DND-41 (cell line): Measurements from ENCODE around the gene ZNF593.

Experiments
- ATAC-seq: fragments of 200-7000 bp; cut with Tn5 transposase; 3 replicates; pipeline ENCODE4 v1.9.1; 2021; ENCODE audit warnings: low read depth; ENCODE audit not compliant: insufficient read depth
- DNase-seq: peaks from one replicate; pipeline ENCODE4 v3.0.0-alpha.2; 2020
- H2AFZ ChIP-seq: 2 replicates; pipeline ENCODE4 v1.6.0; 2012; ENCODE audit warnings: low read depth, low read length
- H3K27ac ChIP-seq: 2 replicates; pipeline ENCODE4 v1.5.1; 2012; ENCODE audit warnings: low read length, inconsistent platforms
- H3K27me3 ChIP-seq: fragments of 200-600 bp; sonication (generic); 2 replicates; pipeline ENCODE4 v1.6.0; 2012; ENCODE audit warnings: low read length, mild to moderate bottlenecking, inconsistent platforms; ENCODE audit not compliant: insufficient read depth, poor library complexity
- H3K36me3 ChIP-seq: 2 replicates; pipeline ENCODE4 v1.5.1; 2012; ENCODE audit warnings: low read length, inconsistent platforms; ENCODE audit not compliant: insufficient read depth
- H3K4me1 ChIP-seq: 2 replicates; pipeline ENCODE4 v1.5.1; 2012; ENCODE audit warnings: mild to moderate bottlenecking, low read length; ENCODE audit not compliant: insufficient read depth
- H3K4me2 ChIP-seq: 2 replicates; pipeline ENCODE4 v1.6.0; 2012; ENCODE audit warnings: mild to moderate bottlenecking, moderate library complexity, low read length, inconsistent platforms; ENCODE audit not compliant: insufficient read depth
- H3K4me3 ChIP-seq, 2 experiments: fragments of 200-600 bp in 1 of 2; shearing (Covaris generic) in 1 of 2; 2 replicates each; pipeline ENCODE4 v1.5.1; 2012 to 2016; ENCODE audit warnings: inconsistent platforms in 2 of 2, low read length in 2 of 2, mild to moderate bottlenecking in 2 of 2, low read depth in 1 of 2, moderate library complexity in 1 of 2
- H3K79me2 ChIP-seq: 2 replicates; pipeline ENCODE4 v1.6.0; 2012; ENCODE audit warnings: low read length, inconsistent platforms; ENCODE audit not compliant: insufficient read depth
- H3K9ac ChIP-seq: 2 replicates; pipeline ENCODE4 v1.6.0; 2012; ENCODE audit warnings: low read depth, mild to moderate bottlenecking, inconsistent platforms, low read length, moderate library complexity
- H3K9me3 ChIP-seq: 2 replicates; pipeline ENCODE4 v1.5.1; 2012; ENCODE audit warnings: low read length, moderate library complexity, mild to moderate bottlenecking, inconsistent platforms; ENCODE audit not compliant: insufficient read depth, severe bottlenecking
- H4K20me1 ChIP-seq: 2 replicates; pipeline ENCODE4 v1.6.0; 2012; ENCODE audit warnings: low read length; ENCODE audit not compliant: insufficient read depth
- EZH2 ChIP-seq: IDR thresholded peaks from 3 replicates; pipeline ENCODE4 v1.6.1; 2012; ENCODE audit warnings: borderline replicate concordance, low read depth, mild to moderate bottlenecking, moderate library complexity, low read length, inconsistent platforms; ENCODE audit not compliant: severe bottlenecking
- TF ChIP-seq, protein P1 (sequence below): IDR thresholded peaks from 2 replicates; pipeline ENCODE4 v1.5.1; 2012; ENCODE audit warnings: borderline replicate concordance, low read length, moderate library complexity, mild to moderate bottlenecking; ENCODE audit not compliant: poor library complexity, severe bottlenecking; ENCODE audit errors: extremely low read depth

The ZNF593 gene

DNA sequence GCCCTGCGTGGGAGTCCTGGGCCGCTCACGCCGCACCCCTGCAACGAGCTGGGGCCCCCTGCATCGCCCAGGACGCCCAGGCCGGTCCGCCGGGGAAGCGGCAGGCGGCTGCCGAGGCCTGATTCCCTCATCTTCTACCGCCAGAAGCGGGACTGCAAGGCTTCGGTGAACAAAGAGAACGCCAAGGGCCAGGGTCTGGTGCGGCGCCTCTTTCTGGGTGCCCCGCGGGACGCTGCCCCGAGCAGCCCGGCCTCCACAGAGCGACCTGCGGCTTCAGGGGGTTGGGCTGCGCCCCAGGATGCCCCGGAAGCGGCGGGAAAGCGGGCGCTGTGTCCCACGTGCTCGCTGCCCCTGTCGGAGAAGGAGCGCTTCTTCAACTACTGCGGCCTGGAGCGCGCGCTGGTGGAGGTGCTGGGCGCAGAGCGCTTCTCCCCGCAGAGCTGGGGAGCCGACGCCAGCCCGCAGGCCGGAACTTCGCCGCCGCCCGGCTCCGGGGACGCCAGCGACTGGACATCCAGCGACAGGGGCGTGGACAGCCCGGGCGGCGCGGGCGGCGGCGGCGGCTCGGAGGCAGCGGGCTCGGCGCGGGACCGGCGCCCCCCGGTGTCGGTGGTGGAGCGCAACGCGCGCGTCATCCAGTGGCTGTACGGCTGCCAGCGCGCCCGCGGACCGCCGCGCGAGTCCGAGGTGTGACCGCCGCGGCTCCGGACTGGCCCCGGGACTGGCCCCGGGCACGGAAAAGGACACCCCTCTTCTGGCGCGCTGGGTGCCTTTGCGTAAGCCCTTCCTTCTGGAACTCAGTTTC, 8.1 kb upstream of the ZNF593 start:
- no peaks in the 10 kb centered on the region for H4K20me1 ChIP-seq
- H3K4me2 ChIP-seq, result no peak overlapping the region
- no peak overlapping the region for H3K27ac ChIP-seq
- no peak overlapping the region for H3K4me3 ChIP-seq
- no peaks in the 10 kb centered on the region for H3K9me3 ChIP-seq
- DNase-seq (no peak), ATAC-seq (no peak)
- H3K36me3 ChIP-seq, result no peaks in the 10 kb centered on the region
- H3K79me2 ChIP-seq, result no peaks in the 10 kb centered on the region
- TF ChIP-seq, protein P1, sequence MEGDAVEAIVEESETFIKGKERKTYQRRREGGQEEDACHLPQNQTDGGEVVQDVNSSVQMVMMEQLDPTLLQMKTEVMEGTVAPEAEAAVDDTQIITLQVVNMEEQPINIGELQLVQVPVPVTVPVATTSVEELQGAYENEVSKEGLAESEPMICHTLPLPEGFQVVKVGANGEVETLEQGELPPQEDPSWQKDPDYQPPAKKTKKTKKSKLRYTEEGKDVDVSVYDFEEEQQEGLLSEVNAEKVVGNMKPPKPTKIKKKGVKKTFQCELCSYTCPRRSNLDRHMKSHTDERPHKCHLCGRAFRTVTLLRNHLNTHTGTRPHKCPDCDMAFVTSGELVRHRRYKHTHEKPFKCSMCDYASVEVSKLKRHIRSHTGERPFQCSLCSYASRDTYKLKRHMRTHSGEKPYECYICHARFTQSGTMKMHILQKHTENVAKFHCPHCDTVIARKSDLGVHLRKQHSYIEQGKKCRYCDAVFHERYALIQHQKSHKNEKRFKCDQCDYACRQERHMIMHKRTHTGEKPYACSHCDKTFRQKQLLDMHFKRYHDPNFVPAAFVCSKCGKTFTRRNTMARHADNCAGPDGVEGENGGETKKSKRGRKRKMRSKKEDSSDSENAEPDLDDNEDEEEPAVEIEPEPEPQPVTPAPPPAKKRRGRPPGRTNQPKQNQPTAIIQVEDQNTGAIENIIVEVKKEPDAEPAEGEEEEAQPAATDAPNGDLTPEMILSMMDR, result no peak
- no peak for TF ChIP-seq EZH2
- H3K9ac ChIP-seq, result no peak overlapping the region
- H2AFZ ChIP-seq, result no peak overlapping the region
- H3K27me3 ChIP-seq, result peaks cover 39% of the 10 kb centered on the region
- H3K4me1 ChIP-seq, result peaks cover 9% of the 10 kb centered on the region

DNA sequence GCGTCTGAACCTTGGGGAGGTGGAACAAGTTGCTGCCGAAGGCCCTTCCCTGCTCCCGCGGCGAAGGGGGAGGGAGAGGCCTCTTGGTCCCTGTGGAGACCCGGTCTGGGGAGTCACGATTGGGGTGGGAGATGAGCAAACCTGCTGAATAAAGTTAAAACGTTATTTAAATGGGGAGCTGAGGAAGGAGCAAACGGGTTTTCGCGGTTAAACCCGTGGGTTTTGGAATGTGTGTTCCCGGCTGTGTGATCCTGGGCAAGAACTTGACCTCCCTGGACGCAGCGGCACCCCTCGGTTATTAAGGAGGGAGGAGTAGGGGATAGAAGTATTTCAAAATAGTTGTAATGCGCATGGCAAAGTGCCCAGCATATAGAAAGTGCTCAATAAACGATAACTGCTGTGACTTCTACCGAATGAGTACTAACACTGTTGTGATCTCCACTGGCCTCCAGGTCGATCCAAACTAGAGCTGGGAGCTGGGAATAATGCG, 7.4 kb upstream of the ZNF593 start:
- Histone ChIP-seq H2AFZ (no peak overlapping the region), H3K27ac (no peak overlapping the region), H3K4me2 (no peak overlapping the region), H3K79me2 (no peaks in the 10 kb centered on the region), H3K9me3 (no peaks in the 10 kb centered on the region), H3K27me3 (peaks cover 41% of the 10 kb centered on the region), H3K36me3 (no peaks in the 10 kb centered on the region), H4K20me1 (no peaks in the 10 kb centered on the region), H3K4me1 (peaks cover 5% of the 10 kb centered on the region), H3K9ac (no peak overlapping the region), H3K4me3 (no peak overlapping the region)
- DNase-seq (no peak), ATAC-seq (no peak)
- TF ChIP-seq, protein P1, result no peak
- TF ChIP-seq EZH2, result no peak

DNA sequence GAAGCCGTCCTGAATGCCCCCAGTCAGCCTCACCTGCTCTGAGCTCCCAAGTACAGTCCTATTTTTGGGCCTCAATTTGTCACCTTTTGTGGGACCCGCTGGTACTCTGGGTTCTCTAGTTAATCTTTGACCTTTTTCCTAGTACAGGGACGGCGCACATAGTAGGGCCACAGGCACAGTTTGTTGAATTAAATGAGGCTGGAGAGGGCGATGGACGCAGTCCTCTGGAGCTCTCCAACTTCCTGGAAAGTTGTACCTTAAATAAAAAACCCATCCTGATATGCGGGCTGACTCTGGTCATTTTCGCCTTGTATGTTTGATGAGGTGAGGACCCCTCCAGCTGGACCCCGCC, 6.0 kb upstream of the ZNF593 start:
- no peaks in the 10 kb centered on the region for H3K79me2 ChIP-seq
- TF ChIP-seq, protein P1, result no peak
- TF ChIP-seq EZH2, result no peak
- DNase-seq, result no peak
- peak overlapping the region; percentile 26; the same call in 1 of the 2 replicates for H3K9ac ChIP-seq
- peak overlapping the region; percentile 62 for H3K4me2 ChIP-seq
- H3K4me1 ChIP-seq, result peaks cover 5% of the 10 kb centered on the region
- peak overlapping the region in 1 of 2 experiments; percentile 39; a peak in 1 of 4 replicates for H3K4me3 ChIP-seq
- no peaks in the 10 kb centered on the region for H4K20me1 ChIP-seq
- peaks cover 37% of the 10 kb centered on the region for H3K27me3 ChIP-seq
- H3K36me3 ChIP-seq, result no peaks in the 10 kb centered on the region
- H3K27ac ChIP-seq, result no peak overlapping the region
- peak overlapping the region; percentile 50 for H2AFZ ChIP-seq
- ATAC-seq, result no peak
- H3K9me3 ChIP-seq, result no peaks in the 10 kb centered on the region
